ENCODE measurements around the gene FAM174B.
"Not testable (repeated sequence)": the region's sequence is repeated elsewhere in the genome, so short reads cannot be mapped to it uniquely, and the experiment has no call there.

Gene FAM174B

GRCh38 chr15:92616621-92617548 lies 38.7 kb downstream of the FAM174B start:
- no peak for DNase-seq

GRCh38 chr15:92614791-92615785 lies 40.5 kb downstream of the FAM174B start:
- no peak for DNase-seq

GRCh38 chr15:92614301-92614700 lies 41.3 kb downstream of the FAM174B start:
- no peak for DNase-seq

- no peak for DNase-seq
Measured at GRCh38 chr15:92613841-92614240, 41.7 kb downstream of the FAM174B start.

- DNase-seq, result no peak
Measured at GRCh38 chr15:92612891-92613290, 42.7 kb downstream of the FAM174B start.

- no peak for DNase-seq
Measured at GRCh38 chr15:92611995-92612745, 43.4 kb downstream of the FAM174B start.

- DNase-seq, result no peak
Measured at GRCh38 chr15:92611150-92611549, 44.4 kb downstream of the FAM174B start.

- DNase-seq, result no peak
Measured at GRCh38 chr15:92610101-92610520, 45.5 kb downstream of the FAM174B start.

GRCh38 chr15:92608866-92609700 lies 46.5 kb downstream of the FAM174B start:
- no peak for DNase-seq

GRCh38 chr15:92606836-92607150 lies 48.8 kb downstream of the FAM174B start:
- DNase-seq, result not testable (repeated sequence)

GRCh38 chr15:92606126-92606835 lies 49.3 kb downstream of the FAM174B start:
- DNase-seq, result no peak

- no peak for DNase-seq
Measured at GRCh38 chr15:92605225-92605944, 50.2 kb downstream of the FAM174B start.

GRCh38 chr15:92603743-92604470 lies 51.7 kb downstream of the FAM174B start:
- no peak for DNase-seq

GRCh38 chr15:92603278-92603677 lies 52.3 kb downstream of the FAM174B start:
- no peak for DNase-seq

- DNase-seq, result no peak
Measured at GRCh38 chr15:92602267-92602593, 53.3 kb downstream of the FAM174B start.

- DNase-seq, result no peak
Measured at GRCh38 chr15:92601592-92602266, 53.8 kb downstream of the FAM174B start.

- DNase-seq, result no peak
Measured at GRCh38 chr15:92600856-92601255, 54.7 kb downstream of the FAM174B start.

GRCh38 chr15:92599394-92599970 lies 56.1 kb downstream of the FAM174B start:
- no peak for DNase-seq

GRCh38 chr15:92597548-92597947 lies 58.0 kb downstream of the FAM174B start:
- no peak for DNase-seq
